Testis (tissue), 2 donors: Measurements from ENCODE around the gene NLGN2.

Experiments used
- POLR2A ChIP-seq: fragments of 450-650 bp; IDR thresholded peaks from one replicate; pipeline ENCODE4 v1.6.1; 2017; ENCODE audit warnings: antibody characterized with exemption, mild to moderate bottlenecking, moderate library complexity
- TF ChIP-seq, protein P1 (sequence below), 3 experiments: fragments of 450-650 bp in 2 of 3; fragments of 200-600 bp in 1 of 3; sonication (generic) in 1 of 3; IDR thresholded peaks; one replicate each; pipeline ENCODE4 v1.5.1; 2016 to 2019; ENCODE audit warnings: antibody characterized with exemption in 3 of 3, mild to moderate bottlenecking in 2 of 3, moderate library complexity in 1 of 3

DNA sequence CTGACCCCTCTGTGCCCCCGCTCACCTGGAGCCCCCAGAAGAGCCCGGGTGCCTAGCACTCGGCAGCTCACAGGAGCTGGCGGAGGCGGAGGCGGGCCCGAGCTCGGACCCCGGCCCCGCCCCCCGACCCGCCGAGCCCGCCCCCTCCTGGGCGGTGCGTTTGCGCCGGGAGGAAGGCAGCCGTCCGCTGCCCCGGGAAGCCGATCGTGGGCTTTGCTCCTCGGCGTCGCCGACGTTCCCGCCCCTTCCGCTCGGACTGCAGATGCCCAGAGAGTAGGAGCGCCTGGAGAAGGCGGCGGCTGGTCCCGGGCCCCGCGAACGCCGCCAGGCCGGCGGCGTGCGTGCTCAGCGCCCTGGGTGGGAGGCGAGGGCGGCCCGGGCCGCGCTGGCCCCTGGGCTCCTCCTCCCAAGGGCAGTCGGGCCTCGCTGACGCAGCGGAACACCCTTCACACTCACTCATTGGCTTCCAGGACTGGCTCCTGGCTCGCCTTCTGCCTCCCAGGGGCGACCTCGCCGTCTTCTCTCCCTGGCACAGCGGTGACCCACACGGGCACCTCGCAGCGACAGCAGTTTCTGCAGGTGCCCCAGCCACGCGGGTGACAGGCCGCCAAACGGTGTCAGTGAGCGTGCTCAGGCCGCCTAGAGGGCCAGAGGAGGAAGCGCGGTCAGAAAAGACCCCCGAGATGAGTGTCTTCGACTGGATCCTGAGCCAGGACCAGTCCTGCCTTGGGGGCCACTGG is 13.0 kb upstream of the NLGN2 start, which contains the start of gene PLSCR3:
- TF ChIP-seq, protein P1, sequence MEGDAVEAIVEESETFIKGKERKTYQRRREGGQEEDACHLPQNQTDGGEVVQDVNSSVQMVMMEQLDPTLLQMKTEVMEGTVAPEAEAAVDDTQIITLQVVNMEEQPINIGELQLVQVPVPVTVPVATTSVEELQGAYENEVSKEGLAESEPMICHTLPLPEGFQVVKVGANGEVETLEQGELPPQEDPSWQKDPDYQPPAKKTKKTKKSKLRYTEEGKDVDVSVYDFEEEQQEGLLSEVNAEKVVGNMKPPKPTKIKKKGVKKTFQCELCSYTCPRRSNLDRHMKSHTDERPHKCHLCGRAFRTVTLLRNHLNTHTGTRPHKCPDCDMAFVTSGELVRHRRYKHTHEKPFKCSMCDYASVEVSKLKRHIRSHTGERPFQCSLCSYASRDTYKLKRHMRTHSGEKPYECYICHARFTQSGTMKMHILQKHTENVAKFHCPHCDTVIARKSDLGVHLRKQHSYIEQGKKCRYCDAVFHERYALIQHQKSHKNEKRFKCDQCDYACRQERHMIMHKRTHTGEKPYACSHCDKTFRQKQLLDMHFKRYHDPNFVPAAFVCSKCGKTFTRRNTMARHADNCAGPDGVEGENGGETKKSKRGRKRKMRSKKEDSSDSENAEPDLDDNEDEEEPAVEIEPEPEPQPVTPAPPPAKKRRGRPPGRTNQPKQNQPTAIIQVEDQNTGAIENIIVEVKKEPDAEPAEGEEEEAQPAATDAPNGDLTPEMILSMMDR (IDR thresholded peaks at IDR 0.05) = peak; percentile 9 to 37 (median 10)
- no peak for TF ChIP-seq POLR2A
